Lower leg skin (tissue), 3 donors: ENCODE measurements around the gene NGLY1.

Experiments
- CTCF ChIP-seq, 3 donors: fragments of 450-650 bp; IDR thresholded peaks; one replicate each; pipeline ENCODE4 v1.5.1; 2016; ENCODE audit warnings: antibody characterized with exemption in 3 of 3, mild to moderate bottlenecking in 3 of 3, moderate library complexity in 2 of 3
- POLR2A ChIP-seq, 2 donors: fragments of 450-650 bp; IDR thresholded peaks; one replicate each; pipeline ENCODE4 v1.6.1; 2016 to 2017; ENCODE audit warnings: antibody characterized with exemption in 2 of 2, mild to moderate bottlenecking in 1 of 2, moderate library complexity in 1 of 2

GRCh38 chr3:25783661-25784512, 644 bp upstream of the NGLY1 start:
- TF ChIP-seq POLR2A (IDR thresholded peaks at IDR 0.05) (no peak), CTCF (IDR thresholded peaks at IDR 0.05) (no peak)
